Transverse colon (tissue), 4 donors: ENCODE results near the gene SCGB2B2. TPM values are rescaled to one million over a fixed set of nuclear protein-coding genes. Genes with fewer than 3 reads are reported as not detected.
"Not testable (repeated sequence)": the region's sequence is repeated elsewhere in the genome, so short reads cannot be mapped to it uniquely, and the experiment has no call there.

ENCODE experiments used
- DNase-seq: peaks from one replicate; pipeline ENCODE4 v3.0.0-alpha.2; 2019
- H3K27ac ChIP-seq, 4 donors: fragments of 200-600 bp; sonication (generic); 2 replicates each; pipeline ENCODE4 v1.5.1; 2016 to 2018; ENCODE audit warnings: inconsistent platforms in 4 of 4
- H3K27me3 ChIP-seq: fragments of 200-600 bp; sonication (generic); 2 replicates; pipeline ENCODE4 v1.5.1; 2017; ENCODE audit warnings: inconsistent platforms
- H3K36me3 ChIP-seq, 4 donors: fragments of 200-600 bp; sonication (generic); 2 replicates each; pipeline ENCODE4 v1.5.1; 2017 to 2019; ENCODE audit warnings: inconsistent platforms in 4 of 4
- H3K4me1 ChIP-seq, 4 donors: fragments of 200-600 bp; sonication (generic); 2 replicates each; pipeline ENCODE4 v1.5.1; 2017 to 2020; ENCODE audit warnings: inconsistent platforms in 4 of 4
- H3K4me3 ChIP-seq, 4 donors: fragments of 200-600 bp; sonication (generic); 1 replicate in 1 of 4; 2 replicates in 3 of 4; pipeline versions ENCODE4 v1.5.1 to v1.6.1; 2017 to 2019; ENCODE audit warnings: inconsistent platforms in 4 of 4
- H3K9me3 ChIP-seq, 2 donors: fragments of 200-600 bp; sonication (generic); 2 replicates each; pipeline ENCODE4 v1.5.1; 2017 to 2019; ENCODE audit warnings: inconsistent platforms in 2 of 2
- CTCF ChIP-seq, 5 experiments: fragments of 200-600 bp in 3 of 5; fragments of 450-650 bp in 2 of 5; sonication (generic) in 3 of 5; IDR thresholded peaks; 1 replicate in 2 of 5; 2 replicates in 3 of 5; pipeline ENCODE4 v1.5.1; 2016 to 2017; ENCODE audit warnings: antibody characterized with exemption in 5 of 5, inconsistent platforms in 3 of 5, mild to moderate bottlenecking in 2 of 5, moderate library complexity in 1 of 5
- EP300 ChIP-seq: sonication (generic); formaldehyde crosslinking; IDR thresholded peaks from one replicate; pipeline ENCODE4 v1.6.1; 2017; ENCODE audit warnings: antibody characterized with exemption, low read depth
- POLR2A ChIP-seq: fragments of 450-650 bp; IDR thresholded peaks from one replicate; pipeline ENCODE4 v1.6.1; 2016; ENCODE audit warnings: antibody characterized with exemption, mild to moderate bottlenecking, moderate library complexity
- POLR2AphosphoS5 ChIP-seq, 3 donors: sonication (generic); formaldehyde crosslinking; IDR thresholded peaks; one replicate each; pipeline ENCODE4 v1.6.1; 2016; ENCODE audit warnings: antibody characterized with exemption in 3 of 3
- WGBS, 2 donors: methylation state at CpG; one replicate each; pipeline ENCODE4 v1.1.5; 2018; ENCODE audit warnings: low coverage in 1 of 2; 5-methylcytosine and 5-hydroxymethylcytosine counted together
- in situ Hi-C, 4 donors: fragments of 200-750 bp; cut with MboI; loops; one replicate each; pipeline versions ENCODE4 v1.15.0 to v1.15.1; 2017; ENCODE audit warnings: low sequenced_read_pairs in 3 of 4, low pct_ligation_motif_present in 1 of 4, low pct_unique_long_range_greater_than_20kb in 1 of 4
- intact Hi-C: fragments of 100-400 bp; cut with DNase I; formaldehyde crosslinking; loops from one replicate; pipeline ENCODE4 v1.15.1; 2023; ENCODE audit warnings: low total_unique reads
- total RNA-seq, 4 donors: library from RNA; depleted of rRNA; stranded (reverse); fragments of >200 nt; gene quantifications; one replicate each; pipeline ENCODE4 v1.1.0, GENCODE V29; 2016

Gene SCGB2B2
- total RNA-seq, 4 donors from 2014 or later, result 0.82 to 14.3 (median 1.3) TPM; not detected in 1

DNA sequence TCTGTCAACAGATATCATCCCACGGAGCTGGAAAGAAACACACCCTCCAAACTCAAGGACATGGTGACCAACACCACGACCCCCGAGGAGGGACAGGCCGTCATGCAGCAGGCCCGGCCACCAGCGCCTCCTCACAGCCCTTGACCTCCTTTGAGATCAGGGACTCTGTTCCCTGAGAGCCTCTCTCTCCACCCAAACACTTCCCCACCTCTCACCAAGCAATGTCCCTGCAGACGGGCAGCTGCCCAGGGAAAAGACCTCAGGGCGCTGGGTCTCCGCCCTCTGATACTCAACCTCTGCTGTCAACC is 10.0 kb downstream of the SCGB2B2 start:
- Histone ChIP-seq H3K36me3 (no peaks in the 10 kb centered on the region), H3K27me3 (no peaks in the 10 kb centered on the region), H3K9me3 (no peaks in the 10 kb centered on the region), H3K4me3 (peak overlapping the region in 1 of 4 donors; percentile 43), H3K27ac (no peak overlapping the region), H3K4me1 (peaks cover 0 to 5% (median 0%) of the 10 kb centered on the region in 4 donors)
- intact Hi-C loops (no loop called here), in situ Hi-C loops (no loop called here)
- 79% methylated on average over 9 of the region's 9 CpGs; no CpG with 5 or more reads in 1 of the 2 donors for WGBS, 2 donors
- DNase-seq, result no peak
- TF ChIP-seq POLR2A (no peak), EP300 (no peak), CTCF (IDR thresholded peaks at IDR 0.05) (no peak), POLR2AphosphoS5 (IDR thresholded peaks at IDR 0.05) (no peak)

DNA sequence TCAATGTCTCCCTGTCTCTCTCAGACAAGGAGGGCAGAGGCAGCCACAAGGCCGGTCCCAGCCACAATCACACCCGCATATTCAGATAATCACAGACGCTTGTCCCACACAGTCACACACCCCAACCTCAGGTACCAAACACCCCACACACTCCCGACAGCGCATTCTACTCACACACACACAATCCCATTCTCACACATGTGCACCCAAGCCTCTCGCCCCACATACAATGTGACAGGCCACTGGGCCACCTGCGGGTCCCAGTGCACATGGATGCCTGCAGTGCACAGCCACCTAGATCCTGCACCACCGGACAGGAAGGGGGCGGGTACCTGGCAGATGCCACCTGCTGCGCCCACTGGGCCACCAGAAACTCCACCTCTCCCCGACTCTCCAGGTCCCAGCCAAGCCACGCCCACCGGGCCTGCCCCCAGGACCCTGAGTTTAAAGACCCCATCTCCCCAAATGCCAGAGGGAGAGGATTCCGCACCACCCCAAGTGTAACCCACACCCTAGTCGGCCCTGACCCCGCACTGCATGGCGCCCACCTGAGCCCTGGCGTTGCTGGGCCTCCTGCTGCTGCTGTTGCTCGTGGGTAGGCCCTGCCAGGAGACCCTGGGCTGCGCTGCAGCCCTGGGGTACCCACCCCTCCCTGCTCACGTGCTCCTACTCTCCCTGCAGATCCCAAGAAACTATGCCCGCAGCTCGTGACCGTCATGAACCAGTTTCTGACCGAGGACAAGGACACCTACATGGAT is 10.6 kb downstream of the SCGB2B2 start:
- Histone ChIP-seq H3K4me3 (no peak overlapping the region), H3K27ac (no peak overlapping the region), H3K27me3 (no peaks in the 10 kb centered on the region), H3K9me3 (no peaks in the 10 kb centered on the region), H3K4me1 (peaks cover 0 to 5% (median 0%) of the 10 kb centered on the region in 4 donors), H3K36me3 (no peaks in the 10 kb centered on the region)
- intact Hi-C loops (no loop called here), in situ Hi-C loops (no loop called here)
- TF ChIP-seq POLR2AphosphoS5 (IDR thresholded peaks at IDR 0.05) (no peak), EP300 (no peak), CTCF (IDR thresholded peaks at IDR 0.05) (no peak), POLR2A (no peak)
- DNase-seq, result no peak
- WGBS, 2 donors, result 93% methylated on average over 25 of the region's 25 CpGs; no CpG with 5 or more reads in 1 of the 2 donors

DNA sequence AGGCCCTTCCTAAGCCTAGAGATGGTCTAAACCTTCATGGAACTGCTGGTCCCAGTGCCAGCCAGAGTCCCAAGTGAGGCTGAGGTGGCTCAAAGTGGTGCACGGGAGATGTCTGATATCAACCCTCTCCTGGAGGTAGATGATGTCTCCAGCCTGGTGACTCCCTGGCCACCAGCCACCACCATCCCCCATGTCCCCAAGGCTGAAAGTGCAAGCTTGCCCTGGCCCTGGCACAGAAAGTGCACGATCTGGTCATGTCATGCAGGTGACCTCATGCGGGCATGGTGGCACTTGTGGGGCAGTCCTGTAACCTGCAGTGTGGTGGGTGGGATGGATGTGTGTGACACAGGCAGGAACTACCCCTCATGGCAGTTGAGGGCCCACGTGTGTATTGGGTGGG is 11.7 kb downstream of the SCGB2B2 start:
- H3K36me3 ChIP-seq, H3K4me3 ChIP-seq, intact Hi-C loops, H3K27ac ChIP-seq, H3K9me3 ChIP-seq, in situ Hi-C loops, H3K4me1 ChIP-seq, DNase-seq, H3K27me3 ChIP-seq: not testable (repeated sequence)
- 94% methylated on average over 4 of the region's 4 CpGs; no CpG with 5 or more reads in 1 of the 2 donors for WGBS, 2 donors

- TF ChIP-seq POLR2A (no peak), EP300 (no peak), POLR2AphosphoS5 (IDR thresholded peaks at IDR 0.05) (no peak), CTCF (IDR thresholded peaks at IDR 0.05) (no peak)
- WGBS, 2 donors, result 85% methylated on average over 6 of the region's 6 CpGs; no CpG with 5 or more reads in 1 of the 2 donors
- Histone ChIP-seq H3K4me3 (no peak overlapping the region), H3K36me3 (no peaks in the 10 kb centered on the region), H3K9me3 (no peaks in the 10 kb centered on the region), H3K27me3 (no peaks in the 10 kb centered on the region), H3K27ac (no peak overlapping the region), H3K4me1 (peaks cover 0 to 5% (median 0%) of the 10 kb centered on the region in 4 donors)
- intact Hi-C loops, result no loop called here
- DNase-seq, result no peak
- in situ Hi-C loops, result no loop called here
These were observed 12.1 kb downstream of the SCGB2B2 start for GRCh38 chr19:34664870-34665269.

GRCh38 chr19:34664168-34664567 is 12.8 kb downstream of the SCGB2B2 start:
- intact Hi-C loops, result no loop called here
- TF ChIP-seq POLR2AphosphoS5 (IDR thresholded peaks at IDR 0.05) (no peak), POLR2A (no peak), EP300 (no peak), CTCF (IDR thresholded peaks at IDR 0.05) (no peak)
- Histone ChIP-seq H3K27ac (no peak overlapping the region), H3K36me3 (no peaks in the 10 kb centered on the region), H3K4me3 (no peak overlapping the region), H3K4me1 (peaks cover 0 to 5% (median 0%) of the 10 kb centered on the region in 4 donors), H3K9me3 (no peaks in the 10 kb centered on the region), H3K27me3 (no peaks in the 10 kb centered on the region)
- no peak for DNase-seq
- 67% methylated on average over 1 of the region's 3 CpGs; no CpG with 5 or more reads in 1 of the 2 donors for WGBS, 2 donors
- in situ Hi-C loops, result no loop called here
